ENCODE results near the gene NLRC5.

- TF ChIP-seq CTCF (conservative IDR thresholded peaks at IDR 0.05) = no peak
- no peak for TF ChIP-seq EZH2 (IDR thresholded peaks at IDR 0.05; ENCODE audit: low read depth)
Measured at GRCh38 chr16:57132470-57132869, 143.1 kb downstream of the NLRC5 start.

All from PC-9 (cell line).